A549 (cell line): ENCODE data around the gene DLX5.

Source experiments
- ATOH8 ChIP-seq: fragments of 250-450 bp; sonication (Bioruptor Pico); IDR thresholded peaks from 2 replicates; pipeline ENCODE4 v1.5.0; 2020; ENCODE audit warnings: low read depth, mild to moderate bottlenecking, moderate library complexity
- CEBPB ChIP-seq, 2 experiments: fragments of >200 bp in 1 of 2; sonication (Bioruptor Twin) in 1 of 2; formaldehyde crosslinking in 1 of 2; IDR thresholded peaks; 2 replicates each; pipeline ENCODE4 v1.6.1; 2012 to 2016
- CTCF ChIP-seq: fragments of >200 bp; sonication (Bioruptor Twin); formaldehyde crosslinking; IDR thresholded peaks from 3 replicates; pipeline ENCODE4 v1.5.1; 2016
- HOXA7 ChIP-seq: fragments of 250-450 bp; sonication (Bioruptor Pico); IDR thresholded peaks from 2 replicates; pipeline ENCODE4 v1.5.0; 2020; ENCODE audit warnings: mild to moderate bottlenecking, moderate library complexity
- JUNB ChIP-seq: fragments of >200 bp; sonication (Bioruptor Twin); formaldehyde crosslinking; IDR thresholded peaks from 2 replicates; pipeline ENCODE4 v1.6.1; 2016
- MAZ ChIP-seq: fragments of 150-350 bp; IDR thresholded peaks from 2 replicates; pipeline ENCODE4 v1.6.1; 2014; ENCODE audit warnings: antibody characterized with exemption, low read depth, low read length, borderline replicate concordance
- PBX3 ChIP-seq: IDR thresholded peaks from 2 replicates; pipeline ENCODE4 v1.6.1; 2012
- POLR2A ChIP-seq: IDR thresholded peaks from 2 replicates; pipeline ENCODE4 v1.6.1; 2012; ENCODE audit warnings: mild to moderate bottlenecking, low read length
- SMC3 ChIP-seq: fragments of >200 bp; sonication (Bioruptor Twin); formaldehyde crosslinking; IDR thresholded peaks from 3 replicates; pipeline ENCODE4 v1.6.1; 2018; ENCODE audit warnings: inconsistent platforms
- ZFP36 ChIP-seq: fragments of 450-650 bp; IDR thresholded peaks from 2 replicates; pipeline ENCODE4 v1.6.1; 2014; ENCODE audit warnings: borderline replicate concordance; ENCODE audit not compliant: partially characterized antibody

GRCh38 chr7:97064972-97065587 is 40.4 kb upstream of the DLX5 start:
- TF ChIP-seq CEBPB (IDR thresholded peaks at IDR 0.05) (no peak), HOXA7 (CRISPR knock-in tag) (no peak), CTCF (peak; percentile 76), MAZ (no peak), PBX3 (no peak), SMC3 (peak; percentile 42; the same call in 1 of the 3 replicates), ZFP36 (no peak), JUNB (no peak), POLR2A (no peak), ATOH8 (CRISPR knock-in tag) (no peak)
